ENCODE measurements around the gene PUS3.
A peak's percentile ranks its signal among the peaks of the same experiment; 100 is the strongest.
"Not testable (repeated sequence)": the region's sequence is repeated elsewhere in the genome, so short reads cannot be mapped to it uniquely, and the experiment has no call there.

The PUS3 gene

DNA sequence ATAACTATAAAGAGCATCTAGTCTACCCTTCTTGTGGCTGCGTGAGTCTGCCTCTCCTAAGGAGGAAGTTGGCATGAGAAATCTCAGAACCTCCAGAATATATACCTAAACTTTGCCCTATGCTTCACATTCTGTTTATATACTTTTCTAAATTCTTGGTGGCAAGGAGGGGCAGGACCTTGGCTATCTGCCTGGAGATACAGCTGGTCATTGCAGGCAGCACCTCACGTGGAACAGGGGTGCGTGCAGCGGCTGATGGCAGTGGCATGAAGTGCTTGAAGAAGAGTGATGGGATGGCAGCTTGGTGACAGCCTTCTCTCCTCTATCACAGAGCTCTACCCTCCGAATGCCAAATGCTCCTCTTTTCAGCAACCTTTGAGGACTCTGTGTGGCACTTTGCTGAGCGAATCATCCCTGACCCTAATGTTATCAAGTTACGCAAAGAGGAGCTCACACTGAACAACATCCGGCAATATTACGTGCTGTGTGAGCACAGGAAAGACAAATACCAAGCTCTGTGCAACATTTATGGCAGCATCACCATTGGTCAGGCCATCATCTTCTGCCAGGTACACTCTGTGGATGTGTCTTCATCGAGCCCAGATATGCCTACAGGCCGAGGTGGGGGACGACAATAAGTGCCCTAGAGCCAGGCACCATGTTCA, 13.8 kb upstream of the PUS3 start:
- no peak for DNase-seq (ENCODE audit: low read depth)

DNA sequence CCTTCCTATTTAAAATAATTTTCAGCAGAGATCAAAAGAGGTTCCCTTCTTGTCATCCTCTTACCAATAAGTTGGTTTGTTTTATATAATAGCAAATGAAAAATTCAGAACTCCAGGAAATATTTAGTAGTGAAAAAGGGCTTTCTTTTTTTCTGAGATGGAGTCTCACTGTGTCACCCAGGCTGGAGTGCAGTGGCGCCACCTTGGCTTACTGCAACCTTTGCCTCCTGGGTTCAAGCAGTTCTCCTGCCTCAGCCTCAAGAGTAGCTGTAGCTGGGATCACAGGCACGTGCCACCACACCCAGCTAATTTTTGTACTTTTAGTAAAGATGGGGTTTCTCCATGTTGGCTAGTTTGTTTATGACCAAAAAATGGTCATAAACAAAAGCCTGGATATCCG, 11.6 kb upstream of the PUS3 start:
- DNase-seq (ENCODE audit: low read depth): not testable (repeated sequence)

DNA sequence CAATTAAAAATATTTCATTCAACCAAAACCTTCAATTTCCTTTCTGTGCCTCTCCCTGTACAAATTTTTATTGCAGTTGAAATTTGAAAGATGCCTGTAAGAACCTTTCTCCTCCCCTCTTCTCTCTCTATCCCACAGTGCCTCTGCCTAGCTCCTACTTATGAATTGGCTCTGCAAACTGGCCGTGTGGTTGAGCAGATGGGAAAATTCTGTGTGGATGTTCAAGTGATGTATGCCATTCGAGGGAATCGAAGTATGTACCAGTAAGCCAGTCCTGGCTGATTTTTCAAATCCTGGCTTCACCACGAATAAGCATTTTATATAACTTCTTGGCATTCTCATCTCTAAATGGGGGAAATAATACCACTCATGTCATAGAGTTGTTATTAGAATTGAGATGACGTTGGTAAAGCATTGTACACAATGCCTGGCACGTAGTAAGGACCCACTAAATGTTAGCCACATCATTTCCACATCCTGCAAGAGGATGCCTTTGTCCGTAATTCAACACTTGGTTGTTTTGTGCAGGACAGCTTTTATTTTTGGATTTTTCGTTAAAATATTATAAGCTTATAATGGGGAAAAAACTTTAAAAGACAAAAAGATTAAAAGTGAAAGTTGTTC, 7.3 kb upstream of the PUS3 start:
- DNase-seq (ENCODE audit: low read depth): no peak

DNA sequence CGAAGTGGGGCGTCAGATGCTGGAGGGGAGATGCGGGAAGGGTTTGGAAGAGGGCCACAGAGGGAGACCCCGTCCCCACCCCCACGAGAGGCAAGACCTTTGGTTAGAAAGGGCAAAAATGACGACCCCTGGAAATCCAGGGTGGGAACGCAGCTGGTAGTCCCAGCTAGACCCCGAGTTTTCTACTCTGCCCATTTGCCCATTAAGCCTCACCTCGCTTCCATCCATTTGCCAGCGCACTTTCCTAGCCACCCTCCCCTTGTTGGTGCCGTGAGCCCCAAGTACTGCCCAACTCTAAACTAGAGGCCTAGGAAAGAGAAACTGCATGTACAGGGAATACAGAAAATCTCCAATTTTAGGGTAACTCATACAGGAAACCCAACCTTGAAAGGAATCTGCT, 1.7 kb upstream of the PUS3 start:
- DNase-seq (ENCODE audit: low read depth): no peak

DNA sequence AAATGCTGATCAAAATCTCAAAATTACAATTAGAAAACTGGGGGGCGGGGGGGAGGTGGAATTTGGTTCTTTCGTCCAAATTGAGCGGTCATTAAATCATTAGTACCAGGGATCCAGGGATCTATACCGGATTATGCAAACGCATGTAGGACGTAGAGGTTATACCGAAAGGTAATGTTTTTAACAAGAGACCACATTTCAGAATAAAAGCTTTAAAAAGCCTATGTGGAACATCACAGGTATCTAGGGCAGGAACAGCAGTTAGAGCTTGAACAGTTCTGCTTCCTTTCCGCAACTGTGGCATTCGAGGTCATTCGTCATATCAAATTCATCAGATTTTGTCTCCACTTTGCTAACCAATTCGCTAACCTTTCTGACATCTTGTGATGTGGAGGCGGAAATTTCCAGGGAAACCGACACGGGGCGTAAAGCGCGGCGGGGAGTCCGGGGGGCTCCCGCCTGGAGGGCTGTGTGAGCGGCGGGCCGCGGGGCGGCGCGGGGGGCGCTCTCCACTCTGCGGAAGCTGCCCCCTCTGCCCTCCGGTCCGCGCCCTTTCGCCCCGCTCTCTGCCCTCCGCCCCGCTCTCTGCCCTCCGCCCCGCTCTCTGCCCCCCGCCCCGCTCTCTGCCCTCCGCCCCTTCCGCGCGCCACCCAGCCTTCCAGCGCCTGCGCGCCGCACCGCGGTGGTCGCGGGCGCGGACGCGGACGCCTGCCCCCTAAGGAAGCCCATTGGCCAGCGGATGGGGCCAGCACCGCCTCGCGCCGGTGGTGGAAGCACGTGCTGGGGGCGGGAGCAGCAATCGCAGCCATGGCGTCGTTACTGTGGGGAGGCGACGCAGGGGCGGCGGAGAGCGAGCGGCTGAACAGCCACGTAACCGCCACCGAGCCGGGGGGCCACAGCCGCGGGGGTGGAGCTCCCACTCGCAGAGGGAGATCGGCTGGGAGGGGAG, 979 bp upstream of the PUS3 start, which contains the start of gene DDX25:
TSS of gene DDX25 (plus strand) at position 798 of the 949 bp plus-strand sequence. CDS start at position 808, 10 bp downstream.
- no peak for DNase-seq (ENCODE audit: low read depth)

DNA sequence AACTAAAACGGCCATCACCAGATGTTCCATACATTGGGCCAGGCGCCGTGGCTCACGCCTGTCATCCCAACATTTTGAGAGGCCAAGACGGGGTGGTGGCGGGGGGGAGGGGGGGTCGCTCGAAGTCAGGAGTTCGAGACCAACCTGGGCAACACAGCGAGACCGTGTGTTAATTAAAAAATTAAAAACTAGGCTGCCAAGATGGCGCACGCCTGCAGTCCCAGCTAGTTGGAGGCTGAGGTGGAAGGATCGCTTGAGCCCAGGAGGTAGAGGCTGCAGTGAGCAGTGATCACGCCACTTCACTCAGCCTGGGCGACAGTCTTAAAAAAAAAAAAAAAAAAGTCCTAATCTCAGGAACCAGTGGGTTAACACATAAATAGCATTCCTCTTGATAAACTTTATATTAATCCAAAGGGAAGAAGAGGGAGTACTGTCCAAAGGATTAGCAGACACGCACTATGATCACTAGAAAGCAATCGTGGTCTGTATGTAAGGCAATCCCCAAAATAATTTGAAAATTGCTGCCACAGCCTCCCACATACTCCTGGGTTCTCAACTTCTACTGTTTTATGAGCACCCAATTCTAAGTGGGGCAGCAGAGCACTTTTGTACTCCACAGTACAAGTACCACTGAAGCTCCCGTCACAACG, 604 bp downstream of the PUS3 start:
- no peak for DNase-seq (ENCODE audit: low read depth)

DNA sequence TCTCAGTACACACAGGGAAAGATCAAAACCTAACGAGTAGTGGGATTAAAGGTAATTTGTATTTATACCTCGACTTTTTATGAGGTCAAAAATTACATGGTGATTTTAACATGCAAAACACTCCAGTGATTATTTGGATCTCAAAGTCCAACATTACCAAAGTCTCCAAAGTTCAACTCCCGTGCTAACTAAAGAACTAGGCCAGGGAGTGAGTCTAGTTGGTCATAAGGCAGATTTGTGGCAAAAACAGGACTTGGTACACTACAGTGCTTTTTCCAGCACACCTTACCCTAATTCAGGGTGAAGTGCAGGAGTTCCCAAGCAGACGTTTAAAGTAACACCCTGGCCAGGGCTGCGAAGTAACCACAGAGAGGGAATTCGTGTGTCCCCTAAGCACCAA, 1.1 kb downstream of the PUS3 start:
- DNase-seq (ENCODE audit: low read depth): no peak

DNA sequence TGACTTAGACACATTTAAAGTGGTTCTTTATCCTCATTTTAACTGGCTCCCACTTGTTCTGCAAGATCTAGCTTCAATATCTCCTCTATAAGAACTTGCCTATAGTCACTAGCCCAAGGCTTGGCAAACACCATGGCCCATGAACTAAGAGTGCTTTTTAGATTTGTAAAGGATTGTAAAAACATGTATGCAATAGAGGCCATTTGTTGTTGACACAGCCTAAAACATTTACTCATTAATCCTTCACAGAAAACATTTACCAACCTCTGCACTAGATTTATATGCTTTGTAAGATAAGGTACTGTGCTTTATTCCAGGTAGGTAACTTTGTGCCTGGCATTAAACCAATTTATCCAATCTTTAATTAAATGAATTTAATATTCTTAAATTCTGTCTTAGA, 10.0 kb downstream of the PUS3 start:
- no peak for DNase-seq (ENCODE audit: low read depth)

DNA sequence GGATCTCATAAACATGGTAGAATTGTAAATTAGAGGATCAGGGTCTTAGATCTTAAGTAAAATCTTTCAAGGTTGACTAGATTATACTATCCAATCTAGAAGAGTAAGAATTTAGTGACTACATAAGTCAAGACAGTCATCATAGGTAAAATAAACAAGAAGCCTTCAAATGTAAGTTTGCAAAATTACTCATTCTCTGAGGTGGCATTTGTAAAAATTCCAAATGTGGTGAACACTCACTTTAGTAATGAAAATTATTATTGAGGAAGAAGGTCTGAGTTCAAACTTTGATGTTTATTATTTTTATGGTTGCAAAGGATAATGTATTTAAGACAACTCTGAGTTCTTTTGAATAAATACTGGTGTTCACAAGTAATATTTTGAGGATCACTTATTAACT, 10.9 kb downstream of the PUS3 start:
- no peak for DNase-seq (ENCODE audit: low read depth)

DNA sequence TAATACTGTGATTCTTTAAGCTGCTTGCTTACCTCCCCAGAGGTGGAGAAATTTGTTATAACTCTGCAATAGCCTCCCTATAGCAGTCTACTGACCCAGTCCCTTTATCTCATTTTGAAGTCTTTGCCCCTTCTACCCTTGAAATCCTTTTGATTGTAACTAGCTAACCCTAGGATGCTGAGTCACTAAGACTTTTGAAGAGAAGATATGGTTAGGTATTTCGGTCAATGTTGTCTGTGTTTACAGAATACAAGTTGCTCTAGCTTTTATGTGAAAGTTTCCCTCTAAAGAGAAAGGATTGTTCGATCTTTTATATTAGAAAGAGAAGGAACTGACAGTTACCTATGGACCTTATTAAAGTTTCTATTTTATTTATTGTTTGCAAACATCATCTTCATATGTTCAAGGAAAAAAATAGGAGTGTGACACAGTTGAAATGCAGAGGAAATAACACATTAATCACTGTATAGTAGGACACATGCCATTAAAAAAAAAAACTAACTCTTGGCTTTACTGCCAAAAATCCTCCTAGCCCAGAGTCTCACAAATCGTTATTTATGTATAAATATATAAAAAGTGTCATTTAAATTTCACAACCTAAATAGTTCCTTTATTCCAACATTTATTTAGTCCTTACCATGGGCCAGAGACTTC, 12.4 kb downstream of the PUS3 start:
- DNase-seq (ENCODE audit: low read depth): no peak

DNA sequence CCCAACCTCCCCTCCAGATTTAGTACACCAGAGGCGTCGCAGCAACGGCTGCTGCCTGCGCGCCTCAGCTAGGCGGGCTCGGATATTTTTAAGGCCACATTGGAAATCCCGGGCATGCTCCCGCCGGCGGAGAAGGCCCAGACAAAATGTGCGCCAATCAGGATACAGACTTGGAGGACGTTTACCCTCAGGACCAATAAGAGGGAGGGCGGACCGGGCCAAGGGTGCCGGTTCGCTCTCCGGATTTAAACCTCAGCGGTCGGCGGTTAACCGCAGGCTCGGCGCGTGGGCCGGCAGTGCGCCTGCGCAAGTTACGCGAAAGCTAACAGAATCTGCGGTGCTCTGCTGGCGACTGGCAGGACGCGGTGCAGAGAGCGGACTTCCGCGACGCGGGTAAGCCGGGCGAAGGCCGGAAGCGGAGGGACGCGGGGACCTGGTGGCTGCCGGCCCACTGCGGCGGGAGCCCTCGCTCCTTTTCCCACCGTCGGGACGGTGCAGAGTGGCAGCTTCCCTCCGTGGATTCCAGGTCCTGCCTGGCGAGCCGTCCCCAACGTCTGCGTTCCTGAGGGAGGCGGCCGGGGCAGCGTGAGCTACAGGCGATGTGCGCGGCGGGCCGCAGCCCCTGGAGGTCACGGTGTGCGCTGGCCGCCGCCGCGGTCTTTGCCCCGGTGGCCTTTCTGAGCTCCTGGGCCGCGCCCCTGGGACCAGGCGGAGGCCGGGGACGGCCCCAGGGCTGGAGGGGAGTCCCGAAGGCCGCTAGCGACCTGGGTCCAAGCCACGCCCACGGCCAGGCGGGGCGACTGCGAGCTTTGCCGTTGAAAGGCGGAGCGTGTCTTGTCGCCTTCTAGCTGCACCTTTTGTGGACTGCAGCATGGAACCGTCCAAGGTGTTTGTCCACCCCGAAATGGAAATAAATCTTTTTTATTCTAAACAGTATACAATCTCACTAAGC, 15.4 kb downstream of the PUS3 start, which contains the start of gene HYLS1:
TSS of gene HYLS1 (plus strand) at position 296 of the 952 bp plus-strand sequence. CDS start 11,701 bp downstream, outside the sequence.
- peak; percentile 95 for DNase-seq (ENCODE audit: low read depth)

DNA sequence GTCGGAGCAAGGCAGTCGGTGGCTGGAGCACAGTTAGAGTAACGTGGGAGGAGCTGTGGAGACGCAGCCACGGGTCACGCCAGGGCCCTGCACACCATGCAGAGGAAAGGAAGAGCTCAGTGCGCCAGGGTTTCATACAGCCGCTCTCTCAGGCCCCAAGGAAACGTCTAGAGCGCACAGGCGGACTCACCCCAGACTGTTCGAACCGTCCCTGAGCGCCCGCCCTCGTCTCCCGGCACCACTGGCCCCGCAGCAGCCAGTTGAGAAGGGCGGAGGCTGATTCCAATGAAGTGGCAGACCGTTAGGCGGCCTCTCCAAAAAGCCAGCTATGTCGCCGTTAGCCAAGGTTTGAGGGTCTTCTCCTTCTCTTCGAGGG, 16.0 kb downstream of the PUS3 start:
- DNase-seq (ENCODE audit: low read depth): no peak

DNA sequence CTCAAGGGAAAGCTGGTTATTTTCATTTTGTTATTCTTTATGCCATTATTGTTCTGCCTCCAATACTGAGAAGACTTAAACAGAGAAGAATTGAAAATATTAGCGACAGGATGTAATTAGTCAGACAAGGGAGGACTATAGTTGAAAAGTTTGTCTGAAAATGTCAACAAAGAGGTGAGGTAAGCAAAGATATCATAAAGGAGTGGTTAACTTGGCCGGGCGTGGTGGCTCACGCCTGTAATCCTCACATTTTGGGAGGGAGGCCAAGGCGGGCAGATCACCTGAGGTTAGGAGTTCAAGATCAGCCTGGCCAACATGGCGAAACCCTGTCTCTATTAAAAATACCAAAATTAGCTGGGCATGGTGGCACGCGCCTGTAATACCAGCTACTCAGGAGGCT, 19.6 kb downstream of the PUS3 start:
- DNase-seq (ENCODE audit: low read depth): no peak

DNA sequence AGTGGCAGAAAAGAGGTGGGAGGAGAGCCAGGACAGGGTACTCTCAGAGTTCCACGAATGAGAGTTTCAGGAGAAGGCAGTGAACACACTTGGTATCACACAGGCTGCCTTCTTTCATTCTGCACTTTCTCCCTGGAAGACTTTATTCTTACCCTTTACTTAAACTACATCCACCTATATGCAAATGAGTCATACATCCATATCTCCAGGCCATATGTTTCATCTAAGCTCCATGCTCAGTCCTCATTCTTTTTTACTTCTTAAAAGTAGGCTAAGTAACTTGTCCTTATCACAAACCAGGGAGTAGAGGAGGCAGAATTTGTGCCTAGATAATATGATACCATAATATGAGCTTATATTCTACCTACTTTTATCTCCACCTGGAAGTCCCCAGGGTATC, 21.7 kb downstream of the PUS3 start:
- no peak for DNase-seq (ENCODE audit: low read depth)

DNA sequence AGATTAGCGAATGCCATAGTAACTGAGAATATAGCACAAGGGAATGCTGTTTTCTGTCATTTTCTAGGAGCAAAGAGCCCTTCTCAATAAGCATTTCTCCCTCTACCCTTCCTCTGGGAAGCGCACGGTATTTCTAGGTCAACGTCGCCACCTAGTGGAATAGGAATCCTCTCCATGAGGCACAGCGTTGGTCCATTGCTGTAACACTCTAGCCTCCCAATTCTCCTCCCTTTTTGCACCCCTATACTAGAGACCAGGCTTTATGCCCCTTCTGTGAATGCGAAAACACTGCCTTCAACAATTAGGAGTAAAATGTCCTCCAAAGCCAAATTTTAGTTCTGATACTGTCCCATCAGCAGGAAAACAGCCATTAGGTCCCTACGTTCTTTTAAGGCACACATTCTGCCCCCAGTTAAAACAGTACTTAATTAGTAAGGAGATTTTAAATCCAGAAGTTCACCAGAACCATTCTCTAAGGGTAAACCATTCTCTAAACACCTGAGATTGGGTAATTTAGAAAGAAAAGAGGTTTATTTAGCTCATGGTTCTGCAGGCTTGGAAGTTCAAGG, 28.4 kb downstream of the PUS3 start:
- DNase-seq (ENCODE audit: low read depth): peak; percentile 61

DNA sequence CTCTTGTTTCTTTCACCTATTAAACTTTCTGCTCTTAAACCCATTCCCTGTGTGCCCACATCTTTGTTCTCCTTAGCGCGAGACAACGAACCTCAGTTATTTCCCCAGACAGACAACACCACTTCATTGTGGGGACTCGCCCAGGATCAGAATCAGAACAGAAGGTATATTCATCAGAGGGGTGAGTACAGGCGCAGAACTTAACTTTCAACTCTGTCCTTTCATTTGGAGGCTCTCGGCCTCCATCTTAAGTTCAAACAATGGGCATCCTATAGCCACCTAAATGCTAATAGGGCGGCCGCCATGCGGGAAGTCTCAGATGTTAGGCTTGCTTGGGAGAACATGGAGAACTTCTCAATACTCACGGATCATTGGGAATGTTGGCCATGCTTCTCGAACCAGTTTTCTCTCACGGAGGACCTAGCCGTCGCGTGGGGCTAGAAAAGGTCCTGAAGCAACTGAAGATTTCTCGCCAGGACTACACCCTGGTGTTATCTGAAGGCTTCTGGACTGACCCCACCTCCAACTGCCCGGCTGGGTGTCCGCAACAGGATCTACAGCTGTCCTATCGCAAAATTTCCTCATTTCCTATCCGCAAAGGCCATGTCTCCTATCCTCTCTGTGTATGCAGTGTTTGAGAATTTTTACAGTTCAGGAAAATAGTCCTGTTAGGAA, 29.0 kb downstream of the PUS3 start:
- no peak for DNase-seq (ENCODE audit: low read depth)

DNA sequence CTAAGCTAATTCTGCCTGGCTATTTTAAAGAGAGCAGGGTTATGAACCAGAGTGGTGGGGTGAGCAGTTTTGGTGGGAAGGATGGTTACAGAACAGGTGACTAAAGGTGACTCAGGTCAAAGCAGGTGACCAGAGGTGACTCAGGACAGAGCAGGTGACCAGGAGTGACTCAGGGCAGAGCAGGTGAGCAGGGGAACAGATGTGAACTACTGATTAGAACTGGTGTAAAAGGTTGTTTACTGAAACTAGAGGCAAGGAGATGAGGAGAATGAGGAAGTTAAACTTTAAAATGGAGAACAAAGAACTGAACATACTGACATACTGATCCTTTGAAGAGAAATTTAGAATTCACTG, 30.9 kb downstream of the PUS3 start:
- no peak for DNase-seq (ENCODE audit: low read depth)

DNA sequence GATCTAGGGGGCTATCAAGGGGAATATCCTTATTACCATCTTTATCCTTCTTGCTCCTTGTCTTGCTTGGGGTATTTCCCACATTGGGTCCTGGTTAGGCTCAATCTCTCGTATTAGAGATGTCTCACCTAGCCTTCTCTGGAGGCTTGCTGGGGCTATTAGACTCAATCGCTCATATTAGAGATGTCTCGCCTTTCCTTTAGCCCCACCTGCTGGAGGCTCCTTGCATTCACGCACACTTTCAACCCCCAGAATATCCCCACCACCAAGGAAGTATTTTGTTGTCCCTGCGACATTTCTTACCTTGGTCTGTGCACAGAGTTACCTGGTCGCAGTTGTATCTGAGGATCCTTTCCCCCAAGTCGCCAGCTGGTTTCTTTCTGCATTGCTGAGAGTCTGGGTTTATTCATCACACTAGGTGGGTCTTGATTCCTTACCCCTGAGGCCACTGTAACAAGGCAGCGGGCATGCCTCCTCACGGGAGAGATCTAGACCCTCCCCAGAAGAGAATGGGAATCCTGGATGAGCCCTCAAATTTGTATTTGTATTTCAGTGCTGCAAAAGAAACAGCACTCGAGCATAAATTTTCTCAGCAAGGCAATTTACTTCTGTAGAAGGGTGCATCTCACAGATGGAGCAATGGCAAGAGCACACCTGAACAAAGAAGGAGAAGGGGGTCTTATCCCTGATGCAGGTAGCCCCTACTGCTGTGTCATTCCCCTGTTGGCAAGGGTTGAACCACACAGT, 31.4 kb downstream of the PUS3 start:
- DNase-seq (ENCODE audit: low read depth): no peak

DNA sequence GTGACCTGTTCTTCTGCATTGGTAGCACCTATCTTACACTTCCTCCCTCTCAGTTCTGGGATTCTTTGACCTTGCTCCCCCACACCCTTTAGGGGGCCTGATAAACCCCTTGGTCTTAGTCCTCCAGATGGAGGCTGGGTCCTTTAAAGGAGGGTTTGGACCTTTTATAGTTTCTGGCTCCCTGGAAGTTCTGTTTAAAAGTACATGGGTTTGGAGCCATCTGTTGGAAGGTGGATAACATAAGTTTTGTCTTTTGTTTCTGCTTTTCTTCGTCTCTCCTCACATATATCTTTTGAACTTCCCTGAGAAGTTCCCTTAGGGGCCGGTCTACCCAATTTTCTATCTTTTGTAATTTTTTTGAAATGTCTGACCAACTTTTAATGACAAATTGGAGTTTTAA, 33.5 kb downstream of the PUS3 start:
- DNase-seq (ENCODE audit: low read depth): no peak
